Measurements from ENCODE around the gene CLMN.
"Not testable (repeated sequence)": the region's sequence is repeated elsewhere in the genome, so short reads cannot be mapped to it uniquely, and the experiment has no call there.

CLMN gene

DNA sequence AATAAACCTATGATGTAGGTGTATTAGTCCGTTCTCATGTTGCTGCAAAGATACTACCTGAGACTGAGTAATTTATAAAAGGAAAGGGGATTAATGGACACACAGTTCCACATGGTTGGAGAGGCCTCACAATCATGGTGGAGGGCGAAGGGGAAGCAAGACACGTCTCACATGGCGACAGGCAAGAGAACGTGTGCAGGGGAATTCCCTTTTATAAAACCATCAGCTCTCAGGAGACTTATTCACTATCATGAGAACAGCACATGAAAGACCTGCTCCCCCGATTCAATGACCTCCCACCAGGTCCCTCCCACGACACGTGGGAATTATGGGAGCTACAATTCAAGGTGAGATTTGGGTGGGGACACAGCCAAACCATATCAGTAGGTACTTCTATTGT is 103.7 kb downstream of the CLMN start:
- DNase-seq = no peak

DNA sequence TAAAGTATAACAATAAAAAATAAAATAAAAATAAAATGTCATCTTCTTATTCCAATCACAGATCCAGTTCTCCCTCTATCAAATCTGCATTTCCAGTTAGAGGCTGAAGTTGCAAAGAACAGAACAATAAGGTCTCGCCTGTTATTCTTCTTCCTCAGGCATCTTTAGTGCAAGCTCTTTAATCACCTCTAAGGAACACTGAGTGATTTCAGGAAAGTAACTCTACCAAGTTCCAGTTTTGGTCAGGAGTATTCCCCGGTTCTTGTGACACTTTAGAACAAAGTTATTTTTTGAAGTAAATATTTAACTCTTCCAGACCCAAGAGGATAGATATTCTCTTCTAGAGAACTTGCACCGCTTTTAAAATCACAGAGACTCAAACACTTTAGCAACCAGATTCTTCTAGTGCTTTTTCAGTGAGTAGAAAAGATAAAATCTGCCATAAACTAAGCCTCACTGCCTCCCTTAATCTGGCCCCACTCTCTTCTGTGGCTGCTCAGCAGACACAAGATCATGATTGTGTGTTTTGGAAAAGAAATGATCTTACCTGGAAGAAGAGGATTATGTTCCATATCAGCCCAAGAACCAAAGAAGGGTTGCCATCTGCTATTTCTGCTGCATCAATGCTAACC is 104.5 kb downstream of the CLMN start:
- no peak for DNase-seq

DNA sequence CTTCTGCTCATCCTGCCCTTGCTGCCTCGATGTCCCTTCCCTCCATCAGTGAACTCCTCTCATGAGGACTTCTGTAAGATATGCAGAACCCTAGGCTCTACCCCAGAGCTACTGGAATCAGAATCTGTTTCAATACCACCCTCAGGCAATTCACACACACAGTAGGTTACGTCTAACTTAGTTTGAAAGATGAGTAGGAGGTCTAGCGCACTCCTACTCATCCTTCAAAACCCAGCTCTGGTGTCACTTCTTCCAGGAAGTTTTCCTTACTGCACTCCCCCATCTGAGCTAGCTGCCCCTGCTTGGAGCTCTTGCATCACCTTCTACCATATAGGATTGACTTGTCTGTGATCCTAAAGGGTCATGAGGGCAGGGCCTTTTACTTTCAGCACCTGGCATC is 105.9 kb downstream of the CLMN start:
- DNase-seq = no peak

DNA sequence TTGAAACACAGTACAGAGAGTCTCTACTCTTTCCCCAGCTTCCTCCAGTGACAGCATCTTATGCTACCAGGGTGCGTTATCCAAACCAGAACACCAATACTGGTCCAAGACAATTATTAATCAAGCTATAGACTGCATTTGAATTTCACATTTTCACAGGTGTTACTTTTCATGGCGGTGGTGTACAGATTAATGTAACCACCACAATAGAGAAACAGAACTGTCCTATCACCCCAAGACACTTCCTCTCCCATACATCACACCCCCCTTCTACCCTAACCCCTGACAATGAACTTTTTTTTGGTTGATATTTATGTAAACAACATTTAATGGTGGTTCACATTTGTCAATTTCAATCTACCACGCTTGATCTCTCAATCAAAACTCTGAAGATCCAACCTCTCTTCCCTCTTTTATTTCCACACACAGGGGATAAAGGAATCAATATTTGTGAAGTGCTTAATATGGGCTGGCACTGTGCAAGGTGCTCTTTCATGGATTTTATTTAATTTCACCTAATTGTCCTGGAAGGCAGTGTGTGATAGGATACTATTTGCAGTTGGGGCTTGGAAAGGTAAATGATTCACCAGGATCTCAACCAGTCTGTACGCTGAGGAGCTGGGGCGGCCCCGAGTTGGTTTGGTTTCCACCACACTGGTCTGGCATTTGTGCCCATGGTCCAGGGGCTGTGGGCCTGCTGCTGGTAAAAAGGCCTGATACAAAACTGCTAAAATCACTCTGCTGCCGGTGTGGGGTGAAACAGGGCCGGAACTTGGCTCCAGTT is 107.8 kb downstream of the CLMN start:
- no peak for DNase-seq

DNA sequence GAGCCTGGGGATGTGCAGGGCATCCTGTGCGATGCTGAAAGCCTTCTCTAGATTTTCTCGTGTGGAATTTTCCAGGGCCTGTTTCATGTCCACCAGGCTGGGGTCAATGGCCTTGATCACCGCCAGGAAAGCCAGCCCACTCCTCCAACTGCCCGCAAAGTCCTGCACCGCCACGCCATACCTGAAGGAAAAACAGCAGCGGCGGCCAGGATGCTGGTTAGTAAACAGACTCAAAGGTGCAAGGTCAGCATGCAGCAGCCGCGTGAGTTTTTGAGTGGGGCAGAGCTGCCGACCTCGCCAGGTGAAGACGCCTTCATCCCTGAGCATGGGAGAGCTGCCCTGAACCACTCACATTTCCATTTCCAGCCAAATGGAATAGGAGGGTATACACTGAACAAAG is 109.0 kb downstream of the CLMN start:
- no peak for DNase-seq

DNA sequence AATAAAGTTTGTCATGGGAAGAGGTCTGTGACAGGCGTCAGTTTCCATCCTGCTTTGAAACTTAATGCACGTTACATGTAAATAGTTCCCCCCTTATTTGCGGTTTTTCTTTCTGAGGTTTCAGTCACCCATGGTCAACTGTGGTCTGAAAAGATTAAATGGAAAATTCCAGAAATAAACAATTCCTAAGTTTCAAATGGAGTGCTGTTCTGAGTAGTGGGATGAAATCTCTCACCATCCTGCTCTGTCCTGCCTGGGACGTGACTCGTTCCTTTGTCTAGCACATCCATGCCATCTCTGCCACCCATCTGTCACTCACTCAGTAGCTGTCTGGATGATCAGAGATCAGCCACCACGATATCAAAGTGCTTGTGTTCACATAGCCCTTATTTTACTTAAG is 111.1 kb downstream of the CLMN start:
- no peak for DNase-seq

DNA sequence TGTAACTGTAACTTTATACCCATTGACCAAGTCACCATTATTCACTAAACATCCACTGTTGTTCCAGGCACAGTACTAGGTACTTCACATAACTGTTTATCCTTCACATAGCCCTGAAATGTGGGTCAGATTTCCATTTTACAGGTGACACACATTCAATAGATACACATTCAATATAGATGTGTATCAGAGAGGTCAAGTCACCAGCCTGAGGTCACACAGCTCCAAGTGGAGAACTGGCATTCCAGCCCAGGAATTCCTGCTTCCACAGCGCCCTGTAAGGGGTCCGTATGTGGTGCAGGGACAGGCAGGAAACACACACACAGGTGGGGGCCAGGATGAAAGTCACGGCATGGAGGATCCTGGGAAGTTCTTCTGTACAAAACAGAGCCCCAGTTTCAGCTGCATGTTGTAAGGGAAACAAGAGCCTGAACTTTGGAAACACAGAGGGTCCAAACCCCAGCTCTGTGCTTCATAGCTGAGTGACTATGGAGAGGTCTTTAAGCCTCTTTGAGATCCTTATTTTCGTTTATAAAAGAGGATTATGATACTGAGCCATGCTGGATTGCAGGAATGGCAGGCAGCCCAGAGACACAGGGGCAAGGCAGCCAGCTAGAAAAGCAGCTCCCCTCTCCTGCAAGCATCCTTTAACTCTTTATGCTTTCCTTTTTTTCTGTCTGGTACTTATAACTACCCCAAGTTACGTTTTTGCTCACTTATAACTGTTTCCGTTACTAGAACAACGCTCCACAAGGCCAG is 112.1 kb downstream of the CLMN start:
- no peak for DNase-seq

DNA sequence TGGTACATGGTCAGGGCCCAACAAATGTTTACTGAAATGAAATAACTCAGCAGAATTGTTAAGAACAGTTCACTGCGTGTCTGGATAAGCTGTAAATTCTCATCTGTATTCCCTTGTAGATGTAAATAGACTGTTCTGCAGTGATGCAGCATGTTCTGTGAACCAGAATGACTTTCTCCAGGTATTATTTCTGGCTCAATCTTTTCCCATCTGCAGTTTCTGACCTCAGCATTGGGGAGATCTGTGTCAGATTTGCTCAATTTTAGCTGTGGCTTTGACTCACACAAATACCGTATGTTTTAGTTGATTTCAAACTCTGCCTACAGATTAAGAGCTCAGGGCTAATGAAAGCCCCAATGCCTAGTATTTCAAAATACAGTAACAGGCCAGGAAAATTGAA is 113.2 kb downstream of the CLMN start:
- no peak for DNase-seq

DNA sequence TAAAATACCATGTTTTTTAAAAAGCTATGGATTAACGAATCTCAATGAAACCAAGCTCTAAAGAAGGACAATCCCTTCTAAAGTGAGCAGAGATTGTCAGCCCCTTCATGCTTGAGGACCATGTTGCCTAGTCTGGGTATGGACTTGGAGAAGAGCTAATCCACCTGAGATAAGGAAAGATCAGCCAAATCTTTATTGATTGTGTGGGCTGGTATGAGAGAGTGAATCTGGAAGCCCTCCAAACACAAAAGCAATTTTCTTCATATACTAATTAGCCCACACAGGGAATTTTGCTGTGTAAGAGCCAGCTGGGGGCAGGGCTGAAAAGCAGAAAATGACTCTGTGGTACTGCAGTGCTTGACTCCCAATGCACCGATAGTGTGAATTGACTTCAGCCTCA is 115.0 kb downstream of the CLMN start:
- DNase-seq = no peak

DNA sequence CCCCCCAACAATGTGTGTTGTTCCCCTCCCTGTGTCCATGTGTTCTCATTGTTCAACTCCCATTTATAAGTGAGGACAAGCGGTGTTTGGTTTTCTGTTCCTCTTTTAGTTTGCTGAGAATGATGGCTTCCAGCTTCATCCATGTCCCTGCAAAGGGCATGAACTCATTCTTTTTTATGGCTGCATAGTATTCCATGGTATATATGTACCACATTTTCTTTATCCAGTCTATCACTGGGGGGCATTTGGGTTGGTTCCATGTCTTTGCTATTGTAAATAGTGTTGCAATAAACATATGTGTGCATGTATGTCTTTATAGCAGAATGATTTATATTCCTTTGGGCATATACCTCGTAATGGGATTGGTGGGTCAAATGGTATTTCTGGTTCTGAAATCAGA is 118.0 kb downstream of the CLMN start:
- DNase-seq = not testable (repeated sequence)

DNA sequence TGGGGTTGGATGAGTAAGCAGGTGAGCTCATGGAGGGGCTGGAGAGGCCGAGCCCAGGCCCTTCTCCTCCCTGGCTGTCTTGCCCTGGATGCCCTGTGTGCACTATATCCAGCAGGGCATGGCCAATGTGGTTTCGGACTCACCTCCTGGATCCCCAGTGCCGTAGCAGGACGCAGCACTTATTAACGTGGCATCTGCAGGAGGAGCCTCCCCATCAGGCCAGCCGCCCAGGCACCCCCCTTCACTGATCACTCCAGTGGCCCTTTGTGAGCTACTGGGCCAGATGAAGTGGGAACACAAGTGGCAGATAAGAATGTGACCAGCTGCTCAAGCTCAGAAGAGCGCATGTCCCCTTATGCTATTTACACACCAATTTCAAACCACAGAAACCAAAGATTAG is 119.3 kb downstream of the CLMN start:
- DNase-seq = no peak

DNA sequence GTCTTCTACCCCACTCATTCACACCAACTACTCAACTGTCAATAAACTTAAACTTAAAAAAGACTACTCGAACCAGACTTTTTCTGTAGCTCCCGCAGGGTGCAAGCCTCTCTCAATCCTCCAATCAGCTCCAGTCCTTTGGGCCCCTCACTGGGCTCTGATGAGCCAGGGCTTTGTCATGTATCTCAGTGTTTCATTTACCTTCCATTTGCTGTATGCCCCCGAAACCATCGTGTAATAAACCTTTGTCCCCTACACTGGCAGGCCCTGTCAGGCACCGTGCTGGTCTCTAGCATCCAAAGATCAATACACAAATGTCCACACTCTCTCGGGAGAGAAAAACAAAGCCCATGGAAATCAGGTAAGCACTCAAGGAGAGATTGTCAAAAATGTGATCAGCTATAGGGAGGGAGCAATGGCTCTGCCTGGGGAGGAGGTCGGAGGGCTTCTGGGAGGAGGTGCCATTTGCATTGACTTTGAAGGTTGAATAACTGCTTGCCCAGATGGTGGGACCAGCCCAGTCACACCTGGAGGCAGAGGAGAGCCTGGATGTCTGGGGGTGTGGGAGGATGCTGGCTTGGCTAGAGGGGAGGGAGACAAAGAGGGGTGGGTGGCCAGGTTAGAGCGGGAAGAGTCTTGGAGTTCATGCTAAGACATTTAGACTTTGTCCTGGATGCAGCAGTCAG is 120.3 kb downstream of the CLMN start:
- DNase-seq = no peak

DNA sequence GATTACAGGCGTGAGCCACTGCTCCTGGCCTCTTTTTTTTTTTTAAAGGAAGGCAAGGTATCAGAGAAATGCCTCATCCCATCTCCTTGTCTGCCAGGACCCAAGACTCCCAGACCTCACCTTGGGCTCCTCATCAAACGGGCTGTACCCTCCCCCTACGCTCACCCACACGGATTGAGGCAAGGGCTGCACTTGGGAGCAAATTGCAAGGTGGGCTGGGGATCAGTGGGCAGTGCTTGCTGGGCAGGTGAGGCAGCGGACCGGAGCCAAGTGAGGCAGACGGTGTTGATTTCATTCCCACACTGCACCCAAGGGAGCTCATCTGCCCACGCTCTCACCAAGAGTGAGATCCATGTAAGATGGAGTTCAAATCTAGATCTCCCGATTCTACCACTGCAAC is 121.4 kb downstream of the CLMN start:
- DNase-seq = no peak

DNA sequence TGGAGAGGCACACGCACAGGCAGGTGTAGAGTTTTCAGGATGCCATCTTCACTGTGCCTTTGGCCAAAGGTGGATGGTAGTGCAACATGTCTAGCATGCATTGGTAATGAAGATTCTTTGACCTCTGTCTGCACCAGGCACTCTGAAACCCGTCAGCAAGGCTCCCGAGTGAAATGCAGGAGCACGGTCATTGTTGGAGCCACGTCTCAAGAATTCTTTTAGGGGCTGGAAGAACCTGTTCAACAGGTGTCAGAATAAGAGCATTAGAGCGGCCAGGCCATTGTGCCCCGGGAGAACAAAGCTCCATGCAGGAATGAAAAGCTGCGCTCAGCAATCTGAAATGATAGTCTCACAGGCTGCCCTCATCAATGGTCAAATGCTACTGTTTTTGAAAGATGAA is 122.2 kb downstream of the CLMN start:
- DNase-seq = no peak

DNA sequence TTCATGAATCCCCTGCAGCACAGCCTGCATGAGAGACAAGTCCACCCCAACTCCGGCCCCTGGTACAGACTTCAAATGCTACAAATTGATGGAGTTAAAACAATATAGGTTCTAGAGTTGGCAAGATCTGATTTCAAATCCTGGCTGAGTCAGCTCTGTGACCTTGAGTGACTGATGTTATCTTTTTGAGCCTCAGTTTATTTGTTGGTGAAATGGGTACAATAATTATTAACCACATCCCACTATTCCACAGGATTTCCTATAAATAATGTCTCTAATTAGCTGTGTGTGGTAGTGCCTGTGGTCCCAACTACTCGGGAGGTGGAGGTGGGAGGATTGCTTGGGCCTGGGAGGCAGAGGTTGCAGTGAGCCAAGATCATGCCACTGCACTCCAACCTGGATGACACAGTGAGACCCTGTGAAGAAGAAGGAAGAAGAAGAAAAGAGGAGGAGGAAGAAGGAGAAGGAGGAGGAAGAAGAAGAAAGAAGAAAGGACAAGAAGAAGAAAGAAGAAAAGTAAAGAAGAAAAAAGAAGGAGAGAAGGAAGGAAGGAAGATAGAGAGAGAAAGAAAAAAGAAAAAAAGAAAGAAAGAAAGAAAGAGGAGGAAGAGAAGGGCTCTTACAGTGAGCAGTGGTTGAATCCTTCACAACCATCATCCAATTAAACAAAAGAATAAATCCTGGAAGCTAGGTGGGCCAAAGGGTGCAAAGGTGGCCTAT is 122.7 kb downstream of the CLMN start:
- no peak for DNase-seq

DNA sequence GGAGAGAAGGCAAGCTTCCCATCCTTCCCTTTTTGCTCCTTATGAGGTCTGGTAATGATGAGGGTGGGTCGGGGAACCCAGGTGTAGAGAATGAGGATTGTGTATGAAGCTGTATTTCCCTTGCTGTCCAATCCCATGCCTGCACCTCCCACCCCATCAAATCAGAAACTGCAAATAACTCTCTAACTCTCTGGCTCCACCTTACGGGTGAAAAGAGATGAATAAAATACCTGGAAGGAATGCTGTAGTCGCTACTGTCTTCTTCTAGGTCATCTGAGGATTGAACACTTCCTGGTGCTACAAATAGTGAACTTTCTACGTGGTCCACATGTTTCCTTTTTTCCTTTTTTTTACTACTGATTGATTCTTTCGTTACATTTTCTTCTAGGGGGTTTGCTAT is 123.4 kb downstream of the CLMN start:
- no peak for DNase-seq

DNA sequence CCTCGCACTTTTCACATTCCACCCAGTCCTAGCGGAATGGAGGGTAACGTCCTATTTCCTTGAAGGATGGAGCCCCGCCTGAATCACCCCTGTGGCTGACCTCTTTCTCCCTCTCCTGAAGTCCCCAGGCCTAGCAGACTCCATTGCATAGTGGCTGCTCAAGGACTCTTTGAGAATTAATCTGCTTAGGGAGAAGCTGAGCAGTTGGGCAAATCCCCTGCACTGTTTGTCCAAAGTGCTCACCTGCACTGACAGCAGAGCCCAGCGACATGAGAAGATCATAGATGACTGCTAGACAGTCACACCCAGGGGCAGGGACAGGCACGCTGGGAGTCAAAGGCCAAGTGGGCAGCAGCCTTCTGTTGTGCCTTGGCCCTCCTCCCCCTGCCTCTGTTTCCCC is 124.7 kb downstream of the CLMN start:
- no peak for DNase-seq

DNA sequence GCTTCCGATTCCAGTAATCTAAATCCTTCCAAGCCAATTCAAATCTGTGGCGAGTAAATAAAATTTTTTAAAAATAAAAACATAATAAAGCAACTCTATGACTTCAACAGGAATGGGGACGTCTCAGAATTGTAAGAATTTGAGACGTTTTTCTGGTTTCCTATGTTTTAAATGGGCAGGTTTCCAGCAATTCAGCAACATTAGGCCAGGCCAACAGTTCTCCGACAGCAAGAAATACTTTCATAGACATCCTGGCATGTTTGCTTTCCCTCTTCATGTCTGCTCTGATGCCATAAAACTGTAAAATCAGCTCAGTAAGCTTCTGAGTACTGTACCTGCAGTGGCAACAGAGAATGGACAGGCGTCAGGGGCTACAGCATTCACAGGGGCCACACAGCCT is 126.6 kb downstream of the CLMN start:
- no peak for DNase-seq

DNA sequence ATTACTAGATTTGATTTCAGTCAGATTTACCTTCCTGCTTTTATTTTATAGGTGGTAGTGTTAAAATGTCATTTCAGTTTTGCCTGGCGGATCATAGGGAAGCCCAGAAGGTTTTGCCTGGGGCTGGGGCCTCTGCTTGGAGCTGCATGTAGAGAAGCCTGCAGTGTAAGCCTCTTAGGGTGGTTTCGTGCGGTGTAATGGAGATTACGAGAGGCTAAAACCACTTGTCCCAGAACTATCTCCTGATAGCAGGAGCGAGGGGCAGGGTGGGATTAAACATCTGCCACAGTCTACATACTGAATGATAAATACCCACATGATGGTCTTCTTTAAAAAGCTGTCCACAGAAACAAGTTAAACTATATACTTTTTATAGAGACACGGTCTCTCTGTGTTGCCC is 127.4 kb downstream of the CLMN start:
- no peak for DNase-seq

DNA sequence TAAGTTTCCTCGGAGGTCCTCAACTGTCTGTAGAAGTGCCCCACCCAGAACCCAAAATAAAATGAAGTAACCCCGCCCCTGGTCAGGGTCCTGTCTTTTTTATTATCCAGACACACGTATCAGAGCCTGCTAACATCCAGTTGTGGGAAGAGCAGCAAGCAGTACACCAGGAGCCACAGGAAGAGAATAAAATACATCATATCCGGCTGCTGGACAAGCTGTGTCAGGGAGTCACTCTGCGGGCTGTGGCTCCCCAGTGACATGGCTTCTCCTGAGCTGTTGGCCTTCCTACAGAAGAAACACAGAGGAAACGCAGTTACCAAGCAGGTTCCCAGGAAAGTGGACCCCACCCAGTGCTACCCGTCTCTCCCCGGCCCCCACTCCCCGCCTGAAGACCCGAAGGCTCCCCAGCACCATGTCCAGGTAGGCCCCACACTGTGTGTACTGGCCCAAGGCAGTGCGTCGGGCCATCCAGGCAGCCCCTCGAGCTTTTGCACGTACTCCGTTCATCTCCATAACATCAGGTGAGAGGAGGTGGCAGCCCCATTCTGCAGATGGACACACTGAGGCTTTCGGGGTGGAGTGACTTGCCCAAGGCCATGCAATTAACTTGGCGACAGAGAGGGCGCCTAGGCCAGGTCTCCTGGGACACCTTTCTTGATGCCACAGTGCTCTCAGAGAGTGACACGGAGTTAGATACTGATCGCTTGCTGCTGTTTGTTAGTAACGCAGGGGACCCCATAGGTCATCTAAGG is 128.1 kb downstream of the CLMN start:
- no peak for DNase-seq

DNA sequence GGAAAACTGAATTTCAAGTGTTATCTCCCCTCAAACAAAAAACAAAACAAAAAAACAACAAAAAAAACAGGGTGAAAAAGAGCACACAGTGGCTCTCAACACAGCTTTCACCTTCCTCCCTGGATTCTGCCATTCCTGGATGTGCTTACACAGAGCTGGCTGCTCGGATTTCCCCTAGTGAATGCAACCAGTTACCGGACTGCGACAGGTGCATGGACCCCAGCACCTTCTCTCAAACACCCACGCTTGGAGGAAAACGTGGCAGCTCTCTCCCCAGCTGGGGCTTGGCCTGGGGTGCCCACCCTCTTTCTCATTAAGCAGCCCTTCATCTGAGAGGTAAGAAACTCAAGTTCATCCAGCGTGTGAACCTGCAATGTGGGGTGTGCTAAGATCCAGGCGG is 128.9 kb downstream of the CLMN start:
- DNase-seq = no peak

DNA sequence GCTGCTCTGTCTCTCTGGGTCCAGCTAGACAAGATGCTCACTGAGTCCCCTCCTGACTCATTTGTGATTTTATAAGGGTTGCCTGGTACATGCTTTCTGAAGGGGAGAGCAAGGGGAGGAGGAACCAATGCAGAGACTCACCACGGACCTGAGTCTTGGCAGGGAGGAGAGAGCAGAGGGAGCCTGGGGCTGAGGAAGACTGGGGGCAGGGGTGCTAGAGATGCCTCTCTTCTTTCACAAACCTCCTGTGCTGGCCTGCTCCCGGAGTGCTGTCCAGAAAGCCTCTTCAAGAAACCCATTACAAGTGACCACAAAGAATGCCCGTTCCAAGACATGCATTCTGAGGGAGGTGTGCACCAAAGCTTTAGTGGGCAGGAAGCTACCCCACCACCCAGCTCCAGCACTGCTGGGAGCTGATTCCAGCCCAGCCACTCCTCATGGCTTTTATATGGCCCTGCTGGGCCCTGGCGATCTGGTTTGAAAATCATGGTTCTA is 129.3 kb downstream of the CLMN start:
- no peak for DNase-seq

Measured in eye (tissue), 1 donor.